Endothelial cell of umbilical vein (primary cell): ENCODE measurements around the gene VAPB.

Source experiments
- EZH2 ChIP-seq: IDR thresholded peaks from 2 replicates; pipeline ENCODE4 v1.6.1; 2012; ENCODE audit warnings: borderline replicate concordance, low read depth, mild to moderate bottlenecking, moderate library complexity, low read length, inconsistent platforms; ENCODE audit not compliant: severe bottlenecking
- FOS ChIP-seq: IDR thresholded peaks from 2 replicates; pipeline ENCODE4 v1.6.1; 2011; ENCODE audit warnings: mild to moderate bottlenecking, low read length, moderate library complexity, borderline replicate concordance; ENCODE audit not compliant: insufficient read depth
- JUN ChIP-seq: IDR thresholded peaks from 2 replicates; pipeline ENCODE4 v1.6.1; 2011; ENCODE audit warnings: borderline replicate concordance, low read depth; ENCODE audit not compliant: insufficient read length, insufficient read depth
- POLR2A ChIP-seq: IDR thresholded peaks from 2 replicates; pipeline ENCODE4 v1.6.1; 2012; ENCODE audit warnings: low read depth, mild to moderate bottlenecking, control low read depth, low read length
- POLR2AphosphoS5 ChIP-seq: IDR thresholded peaks from 2 replicates; pipeline ENCODE4 v1.6.1; 2012; ENCODE audit warnings: low read depth, mild to moderate bottlenecking, control low read depth, low read length, moderate library complexity; ENCODE audit not compliant: insufficient read depth
- TF ChIP-seq, protein P1 (sequence below), 2 donors: IDR thresholded peaks; 1 replicate in 1 of 2; 2 replicates in 1 of 2; pipeline ENCODE4 v1.5.1; 2011; ENCODE audit warnings: low read length in 2 of 2, mild to moderate bottlenecking in 2 of 2, moderate library complexity in 2 of 2, control low read depth in 1 of 2, inconsistent platforms in 1 of 2, low read depth in 1 of 2; ENCODE audit not compliant: insufficient read depth in 1 of 2; ENCODE audit errors: extremely low read depth in 1 of 2
- TF ChIP-seq, protein P2 (sequence below): IDR thresholded peaks from 2 replicates; pipeline ENCODE4 v1.6.1; 2011; ENCODE audit not compliant: insufficient read depth, insufficient read length

DNA sequence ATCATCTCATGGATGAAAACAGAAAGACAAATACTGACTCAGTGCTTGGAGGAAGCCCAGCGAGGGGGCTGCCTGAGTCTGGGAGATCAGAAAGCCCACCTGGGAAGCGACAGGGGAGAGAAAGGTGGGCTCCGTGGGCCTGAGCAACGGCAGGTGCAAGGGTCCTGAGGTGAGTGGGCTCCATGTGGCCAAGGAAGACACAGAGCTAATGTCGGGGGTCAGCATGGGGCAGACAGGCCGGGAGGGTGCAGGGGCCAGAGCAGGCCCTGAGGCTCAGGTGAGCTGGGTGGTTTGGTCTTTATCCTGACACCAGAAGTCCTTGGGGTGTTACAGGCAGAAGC is 107.4 kb downstream of the VAPB start:
- no peak for TF ChIP-seq EZH2
- TF ChIP-seq, protein P1, sequence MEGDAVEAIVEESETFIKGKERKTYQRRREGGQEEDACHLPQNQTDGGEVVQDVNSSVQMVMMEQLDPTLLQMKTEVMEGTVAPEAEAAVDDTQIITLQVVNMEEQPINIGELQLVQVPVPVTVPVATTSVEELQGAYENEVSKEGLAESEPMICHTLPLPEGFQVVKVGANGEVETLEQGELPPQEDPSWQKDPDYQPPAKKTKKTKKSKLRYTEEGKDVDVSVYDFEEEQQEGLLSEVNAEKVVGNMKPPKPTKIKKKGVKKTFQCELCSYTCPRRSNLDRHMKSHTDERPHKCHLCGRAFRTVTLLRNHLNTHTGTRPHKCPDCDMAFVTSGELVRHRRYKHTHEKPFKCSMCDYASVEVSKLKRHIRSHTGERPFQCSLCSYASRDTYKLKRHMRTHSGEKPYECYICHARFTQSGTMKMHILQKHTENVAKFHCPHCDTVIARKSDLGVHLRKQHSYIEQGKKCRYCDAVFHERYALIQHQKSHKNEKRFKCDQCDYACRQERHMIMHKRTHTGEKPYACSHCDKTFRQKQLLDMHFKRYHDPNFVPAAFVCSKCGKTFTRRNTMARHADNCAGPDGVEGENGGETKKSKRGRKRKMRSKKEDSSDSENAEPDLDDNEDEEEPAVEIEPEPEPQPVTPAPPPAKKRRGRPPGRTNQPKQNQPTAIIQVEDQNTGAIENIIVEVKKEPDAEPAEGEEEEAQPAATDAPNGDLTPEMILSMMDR (IDR thresholded peaks at IDR 0.05; ENCODE audit: extremely low read depth in 1 of 2, insufficient read depth in 1 of 2, low read depth in 1 of 2, low read length in 2 of 2) = no peak
- TF ChIP-seq POLR2A = no peak
- TF ChIP-seq JUN = no peak
- no peak for TF ChIP-seq FOS
- TF ChIP-seq, protein P2, sequence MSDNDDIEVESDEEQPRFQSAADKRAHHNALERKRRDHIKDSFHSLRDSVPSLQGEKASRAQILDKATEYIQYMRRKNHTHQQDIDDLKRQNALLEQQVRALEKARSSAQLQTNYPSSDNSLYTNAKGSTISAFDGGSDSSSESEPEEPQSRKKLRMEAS = no peak
- TF ChIP-seq POLR2AphosphoS5 = no peak
